Neuronal stem cell (in vitro differentiated cells): Measurements from ENCODE around the gene HLA-DRB1.

Experiments used
- DNase-seq: peaks from one replicate; pipeline ENCODE4 v3.0.0-alpha.2; 2013; ENCODE audit warnings: low spot score
- H2AFZ ChIP-seq: one replicate; pipeline ENCODE4 v1.6.1; 2013; ENCODE audit warnings: mild to moderate bottlenecking, low read length, inconsistent platforms
- H2AK5ac ChIP-seq: 2 replicates; pipeline ENCODE4 v1.6.1; 2013; ENCODE audit warnings: low read depth, mild to moderate bottlenecking, inconsistent platforms, low read length, moderate library complexity, mixed read lengths
- H2BK120ac ChIP-seq: 2 replicates; pipeline ENCODE4 v1.6.1; 2013; ENCODE audit warnings: low read depth, mild to moderate bottlenecking, inconsistent platforms, low read length, moderate library complexity, mixed read lengths
- H2BK12ac ChIP-seq: one replicate; pipeline ENCODE4 v1.6.1; 2013; ENCODE audit warnings: low read length, inconsistent platforms
- H2BK15ac ChIP-seq: 2 replicates; pipeline ENCODE4 v1.6.1; 2013; ENCODE audit warnings: mild to moderate bottlenecking, low read length, inconsistent platforms, mixed read lengths
- H2BK5ac ChIP-seq: one replicate; pipeline ENCODE4 v1.6.1; 2013; ENCODE audit warnings: inconsistent platforms, mild to moderate bottlenecking, low read length, moderate library complexity
- H3K14ac ChIP-seq: one replicate; pipeline ENCODE4 v1.6.1; 2013; ENCODE audit warnings: low read length, inconsistent platforms
- H3K18ac ChIP-seq: 2 replicates; pipeline ENCODE4 v1.6.1; 2013; ENCODE audit warnings: low read length, inconsistent platforms
- H3K23ac ChIP-seq: 2 replicates; pipeline ENCODE4 v1.6.1; 2013; ENCODE audit warnings: low read depth, mild to moderate bottlenecking, mixed read lengths, low read length, inconsistent platforms; ENCODE audit not compliant: poor library complexity
- H3K27ac ChIP-seq: replicated peaks from 3 replicates; pipeline ENCODE4 v1.5.1; 2013; ENCODE audit warnings: low read length, inconsistent platforms
- H3K27me3 ChIP-seq, 3 experiments: 2 replicates each; pipeline ENCODE4 v1.6.1; 2013; ENCODE audit warnings: low read length in 3 of 3, mild to moderate bottlenecking in 2 of 3, inconsistent platforms in 1 of 3, low read depth in 1 of 3, mixed read lengths in 1 of 3, moderate library complexity in 1 of 3; ENCODE audit not compliant: control insufficient read depth in 3 of 3, insufficient read depth in 3 of 3
- H3K36me3 ChIP-seq, 2 donors: replicated peaks in 1 of 2; 2 replicates each; pipeline ENCODE4 v1.6.1; 2013; ENCODE audit warnings: low read length in 2 of 2; ENCODE audit not compliant: control insufficient read depth in 2 of 2, insufficient read depth in 2 of 2
- H3K4ac ChIP-seq: 2 replicates; pipeline ENCODE4 v1.6.1; 2013; ENCODE audit warnings: inconsistent platforms, mild to moderate bottlenecking, low read length, moderate library complexity
- H3K4me1 ChIP-seq, 2 donors: 1 replicate in 1 of 2; 2 replicates in 1 of 2; pipeline ENCODE4 v1.6.1; 2013; ENCODE audit warnings: low read length in 2 of 2, low read depth in 1 of 2; ENCODE audit not compliant: control insufficient read depth in 2 of 2, insufficient read depth in 1 of 2
- H3K4me2 ChIP-seq: one replicate; pipeline ENCODE4 v1.6.1; 2013; ENCODE audit warnings: mild to moderate bottlenecking, low read length, inconsistent platforms; ENCODE audit not compliant: insufficient read depth, poor library complexity, severe bottlenecking
- H3K4me3 ChIP-seq, 2 donors: 2 replicates each; pipeline ENCODE4 v1.5.1; 2013; ENCODE audit warnings: low read length in 2 of 2, mild to moderate bottlenecking in 2 of 2, inconsistent platforms in 1 of 2, moderate library complexity in 1 of 2
- H3K79me1 ChIP-seq: one replicate; pipeline ENCODE4 v1.6.1; 2013; ENCODE audit warnings: low read depth, mild to moderate bottlenecking, inconsistent platforms, low read length, moderate library complexity
- H3K9ac ChIP-seq: one replicate; pipeline ENCODE4 v1.6.1; 2013; ENCODE audit warnings: mild to moderate bottlenecking, low read depth, low read length, inconsistent platforms; ENCODE audit not compliant: poor library complexity
- H3K9me3 ChIP-seq, 2 donors: replicated peaks in 1 of 2; 2 replicates each; pipeline versions ENCODE3 to v1.6.1; 2013; ENCODE audit warnings: low read length in 2 of 2, mild to moderate bottlenecking in 2 of 2, inconsistent platforms in 1 of 2, low read depth in 1 of 2, mixed read lengths in 1 of 2, moderate library complexity in 1 of 2; ENCODE audit not compliant: control insufficient read depth in 2 of 2, insufficient read depth in 1 of 2
- H4K8ac ChIP-seq: one replicate; pipeline ENCODE4 v1.6.1; 2013; ENCODE audit warnings: low read depth, mild to moderate bottlenecking, inconsistent platforms, low read length, moderate library complexity
- H4K91ac ChIP-seq: one replicate; pipeline ENCODE4 v1.6.1; 2013; ENCODE audit warnings: low read length, low read depth, mild to moderate bottlenecking, inconsistent platforms; ENCODE audit not compliant: poor library complexity
- WGBS, 2 donors: extraction: QIAGEN DNeasy Blood & Tissue Kit; methylation state at CpG; one replicate each; pipeline ENCODE4 v1.1.7; 2013; ENCODE audit warnings: missing lambda C conversion rate in 2 of 2, mixed read lengths in 1 of 2; ENCODE audit not compliant: insufficient read length in 2 of 2, insufficient replicate concordance in 1 of 2; ENCODE audit errors: extremely low coverage in 2 of 2; 5-methylcytosine and 5-hydroxymethylcytosine counted together

HLA-DRB1 gene

GRCh38 chr6:32570363-32570905, 19.2 kb downstream of the HLA-DRB1 start:
- no peak overlapping the region for H2BK12ac ChIP-seq
- H3K79me1 ChIP-seq: no peaks in the 10 kb centered on the region
- H3K36me3 ChIP-seq: no peaks in the 10 kb centered on the region
- DNase-seq: no peak
- no peak overlapping the region for H3K4me2 ChIP-seq
- H3K27ac ChIP-seq: no peak overlapping the region
- H2BK5ac ChIP-seq: no peak overlapping the region
- no peaks in the 10 kb centered on the region for H3K4me1 ChIP-seq
- WGBS, 2 donors: no CpG with 5 or more reads among the region's 4 CpGs
- no peak overlapping the region for H4K91ac ChIP-seq
- no peak overlapping the region for H3K14ac ChIP-seq
- no peak overlapping the region for H3K9ac ChIP-seq
- H4K8ac ChIP-seq: no peak overlapping the region
- no peak overlapping the region for H3K4ac ChIP-seq
- H3K23ac ChIP-seq: no peak overlapping the region
- no peak overlapping the region for H2AK5ac ChIP-seq
- no peak overlapping the region for H3K18ac ChIP-seq
- H2AFZ ChIP-seq: no peak overlapping the region
- no peaks in the 10 kb centered on the region for H3K27me3 ChIP-seq
- no peaks in the 10 kb centered on the region for H3K9me3 ChIP-seq
- H2BK15ac ChIP-seq: no peak overlapping the region
- H3K4me3 ChIP-seq: no peak overlapping the region
- no peak overlapping the region for H2BK120ac ChIP-seq

- no CpG with 5 or more reads among the region's 6 CpGs for WGBS, 2 donors
These were observed 21.1 kb downstream of the HLA-DRB1 start for GRCh38 chr6:32568561-32568960.

GRCh38 chr6:32566957-32567356, 22.7 kb downstream of the HLA-DRB1 start:
- no peak overlapping the region for H2BK120ac ChIP-seq
- H3K36me3 ChIP-seq: no peaks in the 10 kb centered on the region
- no peak overlapping the region for H3K9ac ChIP-seq
- no peak overlapping the region for H2BK12ac ChIP-seq
- DNase-seq: no peak
- no peak overlapping the region for H4K8ac ChIP-seq
- H3K4ac ChIP-seq: no peak overlapping the region
- H3K4me1 ChIP-seq: no peaks in the 10 kb centered on the region
- no peaks in the 10 kb centered on the region for H3K27me3 ChIP-seq
- H3K18ac ChIP-seq: no peak overlapping the region
- H2BK15ac ChIP-seq: no peak overlapping the region
- WGBS, 2 donors: no CpG with 5 or more reads among the region's 8 CpGs
- no peak overlapping the region for H3K4me2 ChIP-seq
- H2AFZ ChIP-seq: no peak overlapping the region
- no peaks in the 10 kb centered on the region for H3K9me3 ChIP-seq
- no peak overlapping the region for H2AK5ac ChIP-seq
- no peak overlapping the region for H3K4me3 ChIP-seq
- no peaks in the 10 kb centered on the region for H3K79me1 ChIP-seq
- no peak overlapping the region for H4K91ac ChIP-seq
- H3K23ac ChIP-seq: no peak overlapping the region
- no peak overlapping the region for H3K14ac ChIP-seq
- no peak overlapping the region for H3K27ac ChIP-seq
- no peak overlapping the region for H2BK5ac ChIP-seq

More at GRCh38 chr6:32568561-32568960, 21.1 kb downstream of the HLA-DRB1 start:
- Histone ChIP-seq H3K4me3 (no peak overlapping the region), H2BK12ac (no peak overlapping the region), H4K91ac (no peak overlapping the region), H2BK5ac (no peak overlapping the region), H2BK15ac (no peak overlapping the region), H3K27ac (no peak overlapping the region), H3K4ac (no peak overlapping the region), H3K9me3 (no peaks in the 10 kb centered on the region), H2AK5ac (no peak overlapping the region), H3K27me3 (no peaks in the 10 kb centered on the region), H3K18ac (no peak overlapping the region), H2AFZ (no peak overlapping the region), H3K4me2 (no peak overlapping the region), H3K9ac (no peak overlapping the region), H3K79me1 (no peaks in the 10 kb centered on the region), H3K36me3 (no peaks in the 10 kb centered on the region), H3K23ac (no peak overlapping the region), H3K14ac (no peak overlapping the region), H4K8ac (no peak overlapping the region), H2BK120ac (no peak overlapping the region), H3K4me1 (no peaks in the 10 kb centered on the region)
- no peak for DNase-seq

- no peak overlapping the region for H4K8ac ChIP-seq
- H2BK12ac ChIP-seq: no peak overlapping the region
- H4K91ac ChIP-seq: no peak overlapping the region
- no peak overlapping the region for H3K9ac ChIP-seq
- WGBS, 2 donors: no CpG with 5 or more reads among the region's 1 CpG
- no peaks in the 10 kb centered on the region for H3K9me3 ChIP-seq
- H3K23ac ChIP-seq: no peak overlapping the region
- H3K36me3 ChIP-seq: no peaks in the 10 kb centered on the region
- DNase-seq: no peak
- no peak overlapping the region for H3K4ac ChIP-seq
- H2BK120ac ChIP-seq: no peak overlapping the region
- H3K14ac ChIP-seq: no peak overlapping the region
- no peaks in the 10 kb centered on the region for H3K4me1 ChIP-seq
- no peak overlapping the region for H2BK15ac ChIP-seq
- H2AFZ ChIP-seq: no peak overlapping the region
- no peak overlapping the region for H3K4me3 ChIP-seq
- no peak overlapping the region for H3K18ac ChIP-seq
- no peak overlapping the region for H2BK5ac ChIP-seq
- H3K4me2 ChIP-seq: no peak overlapping the region
- no peaks in the 10 kb centered on the region for H3K79me1 ChIP-seq
- H3K27me3 ChIP-seq: no peaks in the 10 kb centered on the region
- no peak overlapping the region for H3K27ac ChIP-seq
- H2AK5ac ChIP-seq: no peak overlapping the region
These were observed 24.1 kb downstream of the HLA-DRB1 start for GRCh38 chr6:32565511-32565910.
